H1 (cell line): ENCODE data around the gene DOCK1. TPM values are rescaled to one million over a fixed set of nuclear protein-coding genes. Genes with fewer than 3 reads are reported as not detected.

Source experiments
- CTCF ChIA-PET: fragments of 300-600 bp; sonication (Branson Sonifier 250); formaldehyde crosslinking; loops from one replicate; lab custom pipeline; 2021; ENCODE audit not compliant: partially characterized antibody; lab: Charles Lee
- POLR2A ChIA-PET: fragments of 300-600 bp; sonication (Branson Sonifier 250); formaldehyde crosslinking; loops from one replicate; lab custom pipeline; 2021; ENCODE audit warnings: inconsistent platforms; ENCODE audit not compliant: partially characterized antibody; lab: Charles Lee
- DNase-seq, 2 experiments: peaks; one replicate each; pipeline versions ENCODE4 v3.0.0 to v3.0.0-alpha.2; 2010 to 2022; ENCODE audit warnings: low spot score in 2 of 2, low read depth in 1 of 2, mixed read lengths in 1 of 2
- FAIRE-seq: peaks from 2 replicates; lab custom pipeline; 2011; peaks lifted over from hg19 to GRCh38; lab: Jason Lieb, UNC
- H2AFZ ChIP-seq: 2 replicates; pipeline ENCODE4 v1.8.1; 2012; ENCODE audit warnings: low read length, inconsistent platforms
- H2AK5ac ChIP-seq: 2 replicates; pipeline ENCODE4 v1.6.1; 2013; ENCODE audit warnings: low read depth, low read length
- H2BK120ac ChIP-seq: replicated peaks from 2 replicates; pipeline ENCODE3; 2013; ENCODE audit warnings: low read depth, low read length, inconsistent platforms
- H2BK12ac ChIP-seq: 2 replicates; pipeline ENCODE4 v1.6.1; 2013; ENCODE audit warnings: low read depth, low read length
- H2BK15ac ChIP-seq: 2 replicates; pipeline ENCODE4 v1.6.1; 2013; ENCODE audit warnings: low read length
- H2BK20ac ChIP-seq: 2 replicates; pipeline ENCODE4 v1.6.1; 2013; ENCODE audit warnings: low read length
- H2BK5ac ChIP-seq: 2 replicates; pipeline ENCODE4 v1.6.1; 2013; ENCODE audit warnings: low read depth, low read length
- H3K14ac ChIP-seq: 2 replicates; pipeline ENCODE4 v1.6.1; 2013; ENCODE audit warnings: inconsistent platforms; ENCODE audit not compliant: insufficient read length
- H3K18ac ChIP-seq: 2 replicates; pipeline ENCODE4 v1.6.1; 2013; ENCODE audit warnings: low read length; ENCODE audit errors: extremely low read depth
- H3K23ac ChIP-seq: 2 replicates; pipeline ENCODE4 v1.6.1; 2013; ENCODE audit warnings: inconsistent platforms; ENCODE audit not compliant: insufficient read length
- H3K23me2 ChIP-seq: 2 replicates; pipeline ENCODE4 v1.6.1; 2013; ENCODE audit warnings: low read depth, low read length
- H3K27ac ChIP-seq: 2 replicates; pipeline ENCODE4 v1.6.1; 2011; ENCODE audit warnings: low read depth, low read length, inconsistent platforms
- H3K27me3 ChIP-seq, 4 experiments: replicated peaks in 1 of 4; 1 replicate in 1 of 4; 2 replicates in 3 of 4; pipeline versions ENCODE4 v1.6.1 to v1.8.1; 2011 to 2013; ENCODE audit warnings: low read length in 3 of 4, mild to moderate bottlenecking in 3 of 4, inconsistent platforms in 2 of 4, mixed read lengths in 2 of 4, moderate library complexity in 1 of 4; ENCODE audit not compliant: control insufficient read depth in 3 of 4, insufficient read depth in 3 of 4; ENCODE audit errors: extremely low read depth in 1 of 4
- H3K36me3 ChIP-seq, 4 experiments: 2 replicates each; pipeline versions ENCODE4 v1.6.1 to v1.8.1; 2011 to 2013; ENCODE audit warnings: mild to moderate bottlenecking in 4 of 4, low read length in 3 of 4, moderate library complexity in 2 of 4, control low read depth in 1 of 4, inconsistent platforms in 1 of 4; ENCODE audit not compliant: insufficient read depth in 4 of 4, control insufficient read depth in 2 of 4
- H3K4ac ChIP-seq: replicated peaks from 2 replicates; pipeline ENCODE3; 2013; ENCODE audit warnings: low read length, low read depth, mixed read lengths, inconsistent platforms; ENCODE audit not compliant: insufficient read length
- H3K4me1 ChIP-seq, 4 experiments: replicated peaks in 1 of 4; 1 replicate in 1 of 4; 2 replicates in 3 of 4; pipeline versions ENCODE4 v1.6.1 to v1.8.1; 2011 to 2013; ENCODE audit warnings: low read length in 3 of 4, inconsistent platforms in 2 of 4, mixed read lengths in 1 of 4; ENCODE audit not compliant: insufficient read depth in 4 of 4, control insufficient read depth in 3 of 4
- H3K4me2 ChIP-seq, 2 experiments: 2 replicates each; pipeline versions ENCODE4 v1.6.1 to v1.8.1; 2011 to 2013; ENCODE audit warnings: low read depth in 2 of 2, low read length in 2 of 2, control low read depth in 1 of 2, inconsistent platforms in 1 of 2, mild to moderate bottlenecking in 1 of 2; ENCODE audit not compliant: insufficient read depth in 1 of 2
- H3K4me3 ChIP-seq, 4 experiments: fragments of 200-600, 300-600 bp in 1 of 4; sonication (generic), shearing (Covaris generic), sonication (Bioruptor Twin) in 1 of 4; 2 replicates each; pipeline versions ENCODE4 v1.5.1 to v1.8.1; 2011 to 2016; ENCODE audit warnings: low read length in 4 of 4, low read depth in 3 of 4, control low read depth in 2 of 4, inconsistent platforms in 2 of 4, mild to moderate bottlenecking in 2 of 4, mixed read lengths in 1 of 4, moderate library complexity in 1 of 4; ENCODE audit not compliant: insufficient read depth in 2 of 4; ENCODE audit errors: extremely low read depth in 1 of 4
- H3K56ac ChIP-seq: replicated peaks from 2 replicates; pipeline ENCODE3; 2013; ENCODE audit warnings: low read depth, mild to moderate bottlenecking, mixed read lengths, low read length, inconsistent platforms; ENCODE audit not compliant: insufficient read length
- H3K79me1 ChIP-seq: 2 replicates; pipeline ENCODE4 v1.6.1; 2013; ENCODE audit warnings: low read depth, low read length, control low read depth
- H3K79me2 ChIP-seq, 2 experiments: 2 replicates each; pipeline versions ENCODE4 v1.6.1 to v1.8.1; 2012 to 2013; ENCODE audit warnings: low read length in 2 of 2, mild to moderate bottlenecking in 2 of 2, inconsistent platforms in 1 of 2; ENCODE audit not compliant: insufficient read depth in 2 of 2, control insufficient read depth in 1 of 2
- H3K9ac ChIP-seq, 4 experiments: replicated peaks in 1 of 4; 1 replicate in 1 of 4; 2 replicates in 3 of 4; pipeline versions ENCODE4 v1.6.1 to v1.8.1; 2011 to 2013; ENCODE audit warnings: low read depth in 3 of 4, low read length in 3 of 4, control low read depth in 2 of 4, mild to moderate bottlenecking in 2 of 4, moderate library complexity in 2 of 4, inconsistent platforms in 1 of 4; ENCODE audit errors: extremely low read depth in 1 of 4
- H3K9me3 ChIP-seq, 2 experiments: 2 replicates each; pipeline versions ENCODE4 v1.6.1 to v1.8.1; 2012 to 2013; ENCODE audit warnings: mild to moderate bottlenecking in 2 of 2, moderate library complexity in 2 of 2, control low read depth in 1 of 2, inconsistent platforms in 1 of 2, low read depth in 1 of 2, low read length in 1 of 2, mixed read lengths in 1 of 2; ENCODE audit not compliant: insufficient read depth in 2 of 2
- H4K20me1 ChIP-seq, 2 experiments: replicated peaks in 1 of 2; 2 replicates each; pipeline versions ENCODE3 to v1.8.1; 2011 to 2013; ENCODE audit warnings: inconsistent platforms in 2 of 2, low read length in 2 of 2, mild to moderate bottlenecking in 1 of 2; ENCODE audit not compliant: insufficient read depth in 2 of 2, control insufficient read depth in 1 of 2
- H4K5ac ChIP-seq: 2 replicates; pipeline ENCODE4 v1.6.1; 2013; ENCODE audit warnings: low read length, low read depth, mixed read lengths, inconsistent platforms; ENCODE audit not compliant: insufficient read length
- H4K8ac ChIP-seq: 2 replicates; pipeline ENCODE4 v1.8.0; 2013; ENCODE audit warnings: mild to moderate bottlenecking, moderate library complexity, low read length, inconsistent platforms; ENCODE audit not compliant: insufficient read depth; ENCODE audit errors: extremely low read depth
- H4K91ac ChIP-seq: replicated peaks from 2 replicates; pipeline ENCODE3; 2013; ENCODE audit warnings: low read length, mixed read lengths, inconsistent platforms; ENCODE audit not compliant: insufficient read length
- CBX5 ChIP-seq: fragments of 300-800, 300-1000 bp; sonication (generic); IDR thresholded peaks from 2 replicates; pipeline ENCODE4 v1.7.1; 2016; ENCODE audit warnings: antibody characterized with exemption, low read length, low read depth
- EP300 ChIP-seq, 2 experiments: IDR thresholded peaks; 1 replicate in 1 of 2; 2 replicates in 1 of 2; pipeline ENCODE4 v1.6.1; 2011 to 2012; ENCODE audit warnings: low read depth in 2 of 2, low read length in 2 of 2, mild to moderate bottlenecking in 2 of 2, borderline replicate concordance in 1 of 2, inconsistent platforms in 1 of 2, moderate library complexity in 1 of 2
- EZH2 ChIP-seq: fragments of 200-600 bp; sonication (generic); IDR thresholded peaks from 2 replicates; pipeline ENCODE4 v1.7.1; 2012; ENCODE audit warnings: low read depth, mild to moderate bottlenecking, moderate library complexity, low read length, inconsistent platforms; ENCODE audit not compliant: severe bottlenecking
- GABPA ChIP-seq: IDR thresholded peaks from 2 replicates; pipeline ENCODE4 v1.6.1; 2011; ENCODE audit warnings: mild to moderate bottlenecking, low read length, moderate library complexity, borderline replicate concordance; ENCODE audit not compliant: insufficient read depth
- HDAC6 ChIP-seq: IDR thresholded peaks from one replicate; pipeline ENCODE4 v1.7.1; 2012; ENCODE audit warnings: low read depth, mild to moderate bottlenecking, inconsistent platforms, low read length, moderate library complexity
- MAX ChIP-seq: IDR thresholded peaks from 2 replicates; pipeline ENCODE4 v1.6.1; 2012; ENCODE audit warnings: inconsistent platforms
- NANOG ChIP-seq: IDR thresholded peaks from 2 replicates; pipeline ENCODE4 v1.6.1; 2011; ENCODE audit warnings: low read length, low read depth, mild to moderate bottlenecking, inconsistent platforms; ENCODE audit not compliant: insufficient read depth, poor library complexity, severe bottlenecking
- NRF1 ChIP-seq: IDR thresholded peaks from 2 replicates; pipeline ENCODE4 v1.6.1; 2011; ENCODE audit warnings: mild to moderate bottlenecking, low read depth, low read length, improper control_type of control experiment
- SAP30 ChIP-seq: fragments of 300-600 bp; sonication (generic); IDR thresholded peaks from 2 replicates; pipeline ENCODE4 v1.7.1; 2012; ENCODE audit warnings: low read length, moderate library complexity, mild to moderate bottlenecking, inconsistent platforms; ENCODE audit not compliant: insufficient read depth, insufficient replicate concordance
- TAF7 ChIP-seq: optimal IDR thresholded peaks from 2 replicates; pipeline ENCODE3; 2011; ENCODE audit warnings: low read depth, mild to moderate bottlenecking, inconsistent platforms, low read length, moderate library complexity, borderline replicate concordance
- USF2 ChIP-seq: IDR thresholded peaks from 2 replicates; pipeline ENCODE4 v1.6.1; 2011; ENCODE audit warnings: low read length, improper control_type of control experiment
- WGBS, 2 experiments: shearing (Covaris generic) in 1 of 2; methylation state at CpG; one replicate each; pipeline versions ENCODE4 v1.1.6 to v1.1.7; 2013 to 2015; ENCODE audit warnings: low lambda C conversion rate in 2 of 2, mixed read lengths in 2 of 2, inconsistent platforms in 1 of 2, low coverage in 1 of 2, missing lambda C conversion rate in 1 of 2; ENCODE audit not compliant: insufficient replicate concordance in 2 of 2, insufficient coverage in 1 of 2, insufficient read length in 1 of 2; ENCODE audit errors: extremely low coverage in 1 of 2, missing lambda C conversion rate in 1 of 2; 5-methylcytosine and 5-hydroxymethylcytosine counted together
- polyA plus RNA-seq, 7 experiments: library from polyadenylated mRNA; depleted of rRNA in 3 of 7; stranded (reverse) in 5 of 7; unstranded in 2 of 7; fragments of >200 nt in 5 of 7; fragments of 200-250 nt in 2 of 7; gene quantifications; 1 replicate in 5 of 7; 2 replicates in 1 of 7; 4 replicates in 1 of 7; pipeline versions ENCODE4 v1.2.1 to v1.2.3, GENCODE V29; 2011 to 2013; ENCODE audit warnings: missing spikeins in 2 of 7, mixed read lengths in 2 of 7
- total RNA-seq: library from RNA; stranded (reverse); fragmentation: NEBNext Ultra II Directional; extraction: Animal tissue kit (Norgen Biotek cat#: 25700); gene quantifications from 2 replicates; pipeline ENCODE4 v1.2.1, GENCODE V29; 2021

Gene DOCK1
- total and polyA plus RNA-seq, 2 of the 8 experiments (the other 6 are each of a cell fraction or from before 2014, with no cell fraction given), result 11.6 to 53.0 TPM

- H2BK20ac ChIP-seq, result no peak overlapping the region
- H3K56ac ChIP-seq, result no peak overlapping the region
- H3K4me2 ChIP-seq, result no peak overlapping the region
- H3K14ac ChIP-seq, result no peak overlapping the region
- H2BK120ac ChIP-seq, result no peak overlapping the region
- 85% methylated on average over 8 of the region's 8 CpGs; no CpG with 5 or more reads in 1 of the 2 experiments for WGBS, 2 experiments
- no peaks in the 10 kb centered on the region for H3K79me1 ChIP-seq
- H2AFZ ChIP-seq, result no peak overlapping the region
- H3K27me3 ChIP-seq, result no peaks in the 10 kb centered on the region
- H3K9ac ChIP-seq, result no peak overlapping the region
- no peak overlapping the region for H2BK12ac ChIP-seq
- H2BK5ac ChIP-seq, result no peak overlapping the region
- no peak overlapping the region for H3K18ac ChIP-seq
- no peak overlapping the region for H4K5ac ChIP-seq
- H4K8ac ChIP-seq, result no peak overlapping the region
- ChIA-PET POLR2A (interaction anchor here (0.8 kb wide), 1 partner anchor 31 kb away, joined by 3 read pairs; no protein-coding TSS in a partner anchor), CTCF (interaction anchor here (1.7 to 2.1 kb wide), 2 partner anchors 13 to 14 kb away, joined by 3 to 6 read pairs; no protein-coding TSS in a partner anchor)
- no peak overlapping the region for H3K4me3 ChIP-seq
- no peak overlapping the region for H4K91ac ChIP-seq
- no peak overlapping the region for H2AK5ac ChIP-seq
- peaks cover 0 to 5% (median 0%) of the 10 kb centered on the region in 4 experiments; a peak in 3 of 8 replicates for H3K36me3 ChIP-seq
- peaks cover 5 to 9% of the 10 kb centered on the region in 2 experiments; a peak in 2 of 4 replicates for H3K9me3 ChIP-seq
- no peak overlapping the region for H3K4ac ChIP-seq
- no peak overlapping the region for H3K27ac ChIP-seq
- FAIRE-seq (no peak), DNase-seq (no peak)
- no peak overlapping the region for H2BK15ac ChIP-seq
- H3K4me1 ChIP-seq, result no peaks in the 10 kb centered on the region
- no peak overlapping the region for H3K23ac ChIP-seq
- 0 out of 2 replicates have a peak, but pooled peaks cover 5% of the 10 kb centered on the region for H3K23me2 ChIP-seq
- no peaks in the 10 kb centered on the region for H3K79me2 ChIP-seq
- H4K20me1 ChIP-seq, result no peaks in the 10 kb centered on the region
- TF ChIP-seq SAP30 (no peak), TAF7 (no peak), MAX (no peak), CBX5 (no peak), NANOG (no peak), GABPA (no peak), NRF1 (no peak), HDAC6 (no peak), USF2 (no peak), EZH2 (no peak), EP300 (IDR thresholded peaks at IDR 0.05; ENCODE audit: borderline replicate concordance in 1 of 2, low read depth in 2 of 2, low read length in 2 of 2) (no peak)
Observed at GRCh38 chr10:127257395-127257794, 352.2 kb downstream of the DOCK1 start.
